Spleen (tissue), 7 donors: ENCODE measurements around the gene SHISA5.

ENCODE experiments used
- CTCF ChIP-seq, 11 experiments: fragments of 200-600 bp in 7 of 11; fragments of 450-650 bp in 4 of 11; sonication (generic) in 4 of 11; IDR thresholded peaks in 8 of 11; conservative IDR thresholded peaks in 3 of 11; 1 replicate in 7 of 11; 2 replicates in 4 of 11; pipeline versions ENCODE4 v1.4.0 to v1.8.0; 2016 to 2021; ENCODE audit warnings: antibody characterized with exemption in 11 of 11, inconsistent platforms in 4 of 11, mild to moderate bottlenecking in 1 of 11
- POLR2A ChIP-seq, 3 donors: fragments of 450-650 bp; IDR thresholded peaks; one replicate each; pipeline ENCODE4 v1.5.1; 2017; ENCODE audit warnings: antibody characterized with exemption in 3 of 3, mild to moderate bottlenecking in 1 of 3
- donor health status: DM: no; HTN: no; CAD: no; lungs with moderate emphysema.
- donor health status: DM: no; HTN: no; CAD: no.
- donor health status: DM: no; HTN: no; CAD: no.

- TF ChIP-seq CTCF (IDR thresholded peaks at IDR 0.05 in 8 of 11, conservative IDR thresholded peaks at IDR 0.05 in 3 of 11), result no peak
- TF ChIP-seq POLR2A (IDR thresholded peaks at IDR 0.05), result no peak
Observed at GRCh38 chr3:48552111-48552951, 48.4 kb upstream of the SHISA5 start.
